HG02798 (cell line): Measurements from ENCODE around the gene YPEL2.

Source experiments
- ATAC-seq: cut with Tn5 transposase; IDR thresholded peaks from one replicate; pipeline ENCODE4 v1.9.1; 2021; ENCODE audit warnings: mild to moderate bottlenecking; ENCODE audit not compliant: unreplicated experiment, poor library complexity

YPEL2 gene

GRCh38 chr17:59355030-59355701 is 23.7 kb downstream of the YPEL2 start:
- ATAC-seq: no peak

DNA sequence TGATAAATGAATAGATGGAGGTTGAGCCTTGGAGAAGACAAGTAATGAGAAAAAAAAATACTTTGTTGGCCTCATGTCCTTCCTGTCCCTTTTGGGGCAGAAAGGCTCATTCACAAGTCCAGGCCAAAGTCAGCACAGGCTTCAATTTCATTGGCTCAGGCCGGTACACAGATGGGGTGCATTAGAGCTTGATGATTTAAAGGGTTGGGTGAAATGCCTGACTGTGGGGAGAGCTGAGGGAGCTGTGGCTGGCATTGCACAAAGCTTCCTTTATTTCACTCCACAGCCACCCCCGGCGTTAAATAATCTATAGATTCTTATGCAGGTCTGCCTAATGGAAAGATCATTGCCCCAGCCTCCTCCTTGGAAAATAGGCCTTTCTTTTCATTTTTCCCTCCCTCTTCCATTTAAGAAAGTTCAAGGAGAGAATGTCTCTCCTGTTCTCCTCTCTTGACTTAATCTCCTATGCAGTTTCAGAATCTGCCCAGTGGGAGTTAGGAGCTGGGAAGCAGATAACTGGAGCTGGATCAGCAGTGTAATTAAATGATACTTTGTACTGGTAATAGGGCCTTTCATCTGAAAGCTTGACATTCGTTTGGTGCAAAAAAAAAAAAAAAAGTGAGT is 24.4 kb downstream of the YPEL2 start:
- ATAC-seq: no peak

DNA sequence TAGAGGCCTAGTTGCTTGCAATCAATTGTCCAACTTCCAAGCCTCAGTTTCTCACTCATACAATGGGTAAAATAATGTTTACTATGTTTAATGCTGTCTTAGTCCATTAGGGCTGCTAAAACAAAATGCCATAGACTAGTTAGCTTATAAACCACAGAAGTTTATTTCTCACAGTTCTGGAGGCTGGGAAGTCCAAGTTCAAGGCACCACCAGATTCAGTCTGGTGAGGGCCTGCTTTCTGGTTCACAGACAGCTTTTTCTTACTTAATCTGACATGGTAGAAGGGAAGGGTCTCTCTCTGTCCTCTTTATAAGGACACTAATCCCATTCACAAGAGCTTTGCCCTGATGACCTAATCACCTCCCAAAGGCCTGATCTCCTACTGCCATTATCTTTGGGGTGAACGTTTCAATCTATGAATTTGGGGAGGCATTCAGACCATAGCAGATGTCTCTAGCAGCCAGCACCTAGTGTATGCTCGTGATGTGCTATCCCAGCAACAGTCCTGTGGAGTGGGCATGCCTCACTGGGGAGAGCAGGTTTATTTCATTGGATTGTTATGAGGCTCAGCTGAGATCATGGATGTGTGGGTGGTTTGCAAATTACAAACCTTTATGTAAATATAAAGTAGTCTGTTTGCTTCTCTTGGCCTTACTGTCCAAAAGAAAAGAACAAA is 25.2 kb downstream of the YPEL2 start:
- no peak for ATAC-seq

DNA sequence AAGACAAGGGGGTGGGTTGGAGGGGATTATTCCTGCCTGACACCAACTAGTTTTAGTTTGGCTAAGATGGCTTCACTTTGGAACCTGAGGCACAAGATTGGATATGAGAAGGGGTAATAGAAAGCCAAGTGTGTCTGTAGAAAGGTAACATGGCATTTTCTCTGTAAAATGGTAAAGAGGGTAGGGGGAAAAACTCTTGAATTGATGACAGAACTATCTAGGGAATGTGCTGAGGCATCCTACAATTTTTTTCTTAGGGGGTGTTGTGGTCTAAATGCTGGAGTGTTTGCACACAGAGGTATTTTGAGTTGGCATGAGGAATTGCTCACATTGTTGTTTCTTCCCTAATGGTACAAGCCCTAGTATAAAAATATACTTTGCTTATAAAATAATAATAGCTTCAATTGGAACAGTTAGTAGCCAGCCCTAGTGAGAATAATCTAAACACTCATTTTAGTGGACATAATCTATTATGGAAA is 25.8 kb downstream of the YPEL2 start:
- ATAC-seq: no peak

- no peak for ATAC-seq
Observed at GRCh38 chr17:59357929-59358328, 26.5 kb downstream of the YPEL2 start.

DNA sequence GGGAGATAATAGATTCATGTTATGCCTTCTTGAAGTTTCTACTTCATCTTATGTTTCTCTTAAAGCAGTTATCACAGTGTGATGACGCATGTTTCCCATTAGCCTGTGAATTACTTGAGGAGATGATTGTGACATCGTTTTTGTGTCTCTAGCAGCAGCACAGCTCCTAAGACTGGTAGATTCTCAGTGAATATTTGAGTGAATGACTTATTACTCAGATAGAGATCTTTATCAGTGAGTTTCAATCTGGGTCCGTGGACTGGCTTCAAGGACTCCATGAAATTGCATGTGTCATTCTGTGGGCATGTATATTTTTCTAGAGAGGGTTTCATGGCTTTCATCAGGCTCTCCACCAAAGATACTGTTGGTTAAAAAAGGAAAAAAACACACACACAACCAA is 29.9 kb downstream of the YPEL2 start:
- ATAC-seq: no peak

DNA sequence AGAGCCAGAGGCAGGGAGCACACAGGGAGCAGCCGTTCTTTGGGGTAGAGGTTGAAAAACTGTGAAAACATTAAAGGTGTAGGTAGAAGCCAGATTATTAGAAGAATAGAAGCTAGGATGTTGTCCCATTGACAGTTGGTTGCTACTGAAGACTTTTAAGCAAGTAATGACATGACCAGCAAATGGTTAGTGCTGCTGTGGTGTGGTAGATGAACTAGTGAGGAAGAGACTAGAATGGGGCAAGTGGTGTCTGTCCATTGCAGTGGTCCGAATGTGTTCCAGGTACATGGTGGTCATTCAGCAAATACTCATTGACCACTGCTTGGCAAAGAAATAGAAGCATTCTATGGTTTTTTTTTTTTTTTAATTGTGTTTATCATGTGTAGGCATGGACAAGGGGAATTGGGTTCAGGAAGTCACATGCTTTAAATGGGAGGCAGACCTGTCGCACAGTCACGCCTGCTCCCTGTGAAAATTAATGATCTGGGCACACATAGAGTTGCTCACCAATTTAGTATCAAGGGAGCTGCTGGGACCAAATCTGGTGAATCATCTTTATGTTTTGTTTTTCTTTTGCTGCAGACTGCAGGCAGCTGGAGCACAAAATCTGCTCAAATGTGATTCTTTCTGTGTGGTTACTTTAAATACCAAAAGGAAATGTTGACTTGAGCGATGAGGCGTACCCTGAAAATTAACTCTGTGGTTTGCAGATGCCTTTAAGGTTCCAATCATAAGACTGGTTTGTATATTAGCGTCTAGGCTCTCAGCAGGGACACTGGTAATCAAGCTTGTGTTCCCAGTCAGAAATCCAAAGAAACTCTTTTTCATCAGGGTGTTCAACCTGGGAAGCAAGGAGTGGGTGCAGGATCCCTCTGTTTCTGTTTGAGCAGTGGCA is 30.7 kb downstream of the YPEL2 start:
- peak; percentile 60 for ATAC-seq

- no peak for ATAC-seq
Observed at GRCh38 chr17:59362811-59363205, 31.4 kb downstream of the YPEL2 start.

GRCh38 chr17:59365383-59365981 is 34.0 kb downstream of the YPEL2 start:
- ATAC-seq: no peak

DNA sequence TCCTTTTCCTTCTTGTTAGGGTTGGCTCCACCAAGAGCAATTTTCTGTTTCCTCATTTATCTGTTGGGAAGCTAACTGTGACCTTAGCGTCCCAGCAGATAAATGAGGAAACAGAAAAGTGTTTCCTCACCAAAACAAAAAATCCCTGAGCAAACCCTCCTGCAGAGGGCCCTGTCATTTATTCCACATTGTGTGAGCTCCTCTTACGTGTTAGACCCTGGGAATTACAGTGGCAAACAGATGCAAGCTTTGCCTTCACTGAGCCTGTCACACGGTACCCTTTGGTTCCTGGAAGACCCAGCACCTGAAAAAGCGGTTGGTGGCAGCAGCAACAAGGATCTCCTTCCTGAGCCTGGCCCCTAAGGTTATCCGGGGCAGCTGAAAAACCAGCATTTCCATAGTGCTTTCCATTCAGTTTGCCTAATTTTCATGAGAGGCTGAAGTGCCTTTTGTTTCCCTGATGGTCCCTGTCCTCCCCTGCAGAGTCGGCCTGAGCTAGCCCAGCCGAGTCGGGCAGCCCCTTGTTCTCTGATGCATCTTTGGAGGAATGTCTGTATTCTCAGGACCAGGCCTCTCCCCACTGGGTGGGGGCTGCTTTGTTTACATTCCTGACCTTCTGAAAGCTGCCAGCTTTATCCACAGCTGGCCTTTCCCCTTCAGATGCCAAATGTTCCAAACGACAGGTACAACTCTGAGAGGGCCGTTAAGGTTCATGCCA is 34.7 kb downstream of the YPEL2 start:
- ATAC-seq: no peak

DNA sequence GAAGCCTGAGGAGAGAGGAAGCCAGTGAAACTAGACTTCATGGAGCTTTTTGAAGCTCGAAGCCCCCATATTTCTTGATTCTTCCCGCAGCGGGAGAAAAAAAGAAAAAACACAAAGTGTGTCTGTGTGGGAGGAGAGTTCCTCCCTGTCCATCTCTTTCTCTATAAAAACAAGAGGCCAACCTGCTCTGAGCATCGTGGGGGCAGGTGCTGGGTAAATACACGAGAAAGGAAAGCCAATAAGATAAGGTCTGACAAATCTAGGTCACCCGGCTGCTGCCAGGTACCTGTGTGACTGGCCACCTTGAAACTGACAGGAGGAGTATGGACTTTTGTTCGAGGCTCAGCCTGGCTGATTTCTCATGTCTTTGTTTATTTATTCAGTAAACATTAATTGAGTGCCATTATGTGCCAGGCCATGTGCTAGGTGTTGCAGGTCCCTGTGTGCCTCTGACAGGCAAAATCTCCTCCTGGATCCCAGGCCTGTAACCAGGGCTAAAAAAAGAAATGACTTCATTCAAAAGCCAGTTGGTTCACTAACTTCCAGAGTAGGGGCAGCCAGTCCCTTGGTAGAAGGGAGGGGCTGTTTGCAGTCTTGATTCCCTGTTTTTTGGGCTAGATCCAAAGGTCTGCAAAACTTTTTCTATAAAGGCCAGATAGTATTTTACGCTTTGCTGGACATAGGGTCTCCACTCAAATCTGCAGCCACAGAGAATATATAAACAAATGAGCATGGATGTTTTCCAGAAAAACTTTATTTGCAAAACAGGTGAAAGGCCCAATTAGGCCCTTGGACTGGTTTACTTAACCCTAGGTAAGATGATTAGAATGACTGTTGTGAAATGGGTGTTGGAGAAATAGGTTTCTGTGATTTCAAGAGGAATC is 35.6 kb downstream of the YPEL2 start:
- no peak for ATAC-seq

GRCh38 chr17:59367657-59368045 is 36.2 kb downstream of the YPEL2 start:
- ATAC-seq: no peak

DNA sequence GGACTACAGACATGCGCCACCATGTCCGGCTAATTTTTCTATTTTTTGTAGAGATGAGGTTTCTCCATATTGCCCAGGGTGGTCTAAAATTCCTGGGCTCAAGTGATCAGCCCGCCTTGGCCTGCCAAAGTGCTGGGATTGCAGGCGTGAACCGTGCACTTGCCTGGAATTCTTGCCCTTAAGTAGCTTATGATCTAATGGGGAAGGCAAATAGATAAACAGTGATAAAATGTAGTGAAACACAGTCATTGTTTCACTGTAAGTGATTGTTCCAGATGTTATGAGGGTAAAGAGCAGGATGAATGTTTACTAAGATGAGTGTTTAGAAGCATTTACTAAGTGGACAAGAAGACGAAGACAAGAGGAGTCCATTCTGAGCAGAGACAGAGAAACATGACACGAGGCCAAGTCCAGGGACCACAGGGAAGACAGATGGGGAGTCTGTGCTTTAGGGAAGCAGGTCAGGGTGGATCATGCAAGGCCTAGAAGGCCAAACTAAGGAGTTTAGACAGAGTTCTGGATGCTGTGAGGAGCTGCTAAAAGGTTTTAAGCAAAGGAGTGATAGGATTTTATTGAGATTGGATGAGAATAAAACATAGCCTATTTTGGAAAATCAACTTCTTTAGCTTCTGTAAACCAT is 36.9 kb downstream of the YPEL2 start:
- ATAC-seq: no peak

- no peak for ATAC-seq
Observed at GRCh38 chr17:59369031-59369975, 37.8 kb downstream of the YPEL2 start.

GRCh38 chr17:59370593-59371299 is 39.3 kb downstream of the YPEL2 start:
- ATAC-seq: no peak

GRCh38 chr17:59371416-59372100 is 40.1 kb downstream of the YPEL2 start:
- no peak for ATAC-seq
